GM20431 (cell line): ENCODE measurements around the gene RNF123.
"Not testable (repeated sequence)": the region's sequence is repeated elsewhere in the genome, so short reads cannot be mapped to it uniquely, and the experiment has no call there.

Experiments
- in situ Hi-C: fragments of 300-500 bp; cut with MseI, MboI; formaldehyde crosslinking; loops from one replicate; pipeline ENCODE4 v1.15.0; 2020; ENCODE audit warnings: low sequenced_read_pairs; ENCODE audit not compliant: unreplicated experiment

RNF123 gene

GRCh38 chr3:49729966-49730609, 40.7 kb downstream of the RNF123 start:
- in situ Hi-C loops, result no loop called here

GRCh38 chr3:49732597-49732996, 43.2 kb downstream of the RNF123 start:
- in situ Hi-C loops, result no loop called here

GRCh38 chr3:49733551-49733950, 44.2 kb downstream of the RNF123 start:
- in situ Hi-C loops, result no loop called here

- in situ Hi-C loops, result no loop called here
Measured at GRCh38 chr3:49734752-49735151, 45.4 kb downstream of the RNF123 start.

GRCh38 chr3:49738067-49738713, 48.8 kb downstream of the RNF123 start:
- in situ Hi-C loops, result no loop called here

- in situ Hi-C loops, result no loop called here
Measured at GRCh38 chr3:49740427-49740826, 51.1 kb downstream of the RNF123 start.

- in situ Hi-C loops, result no loop called here
Measured at GRCh38 chr3:49745986-49746385, 56.6 kb downstream of the RNF123 start.

- in situ Hi-C loops, result no loop called here
Measured at GRCh38 chr3:49747792-49748480, 58.6 kb downstream of the RNF123 start.

GRCh38 chr3:49748874-49749273, 59.5 kb downstream of the RNF123 start:
- in situ Hi-C loops, result not testable (repeated sequence)

- in situ Hi-C loops, result no loop called here
Measured at GRCh38 chr3:49750056-49750455, 60.7 kb downstream of the RNF123 start.

- in situ Hi-C loops, result no loop called here
Measured at GRCh38 chr3:49751501-49751900, 62.1 kb downstream of the RNF123 start.

- in situ Hi-C loops, result no loop called here
Measured at GRCh38 chr3:49754536-49754935, 65.2 kb downstream of the RNF123 start.

- in situ Hi-C loops, result no loop called here
Measured at GRCh38 chr3:49756036-49756435, 66.7 kb downstream of the RNF123 start.

- in situ Hi-C loops, result no loop called here
Measured at GRCh38 chr3:49757197-49757596, 67.8 kb downstream of the RNF123 start.

GRCh38 chr3:49759226-49759625, 69.9 kb downstream of the RNF123 start:
- in situ Hi-C loops, result no loop called here

- in situ Hi-C loops, result no loop called here
Measured at GRCh38 chr3:49761661-49762060, 72.3 kb downstream of the RNF123 start.

- in situ Hi-C loops, result no loop called here
Measured at GRCh38 chr3:49763981-49764380, 74.6 kb downstream of the RNF123 start.

- in situ Hi-C loops, result no loop called here
Measured at GRCh38 chr3:49769286-49769915, 80.0 kb downstream of the RNF123 start.

GRCh38 chr3:49769926-49770325, 80.6 kb downstream of the RNF123 start:
- in situ Hi-C loops, result no loop called here
